ENCODE data around the gene REP15. TPM values are rescaled to one million over a fixed set of nuclear protein-coding genes. Genes with fewer than 3 reads are reported as not detected.

REP15 gene
- total RNA-seq, 3 donors from 2014 or later (not counting 1 experiment from before 2014, with no cell fraction given): not detected

GRCh38 chr12:27685274-27685673 is 11.0 kb upstream of the REP15 start:
- no peak overlapping the region for H3K27ac ChIP-seq (ENCODE audit: low read length)
- Mint-ChIP-seq H3K9me3 (no peaks in the 10 kb centered on the region), H3K27ac (no peak overlapping the region), H3K4me3 (no peak overlapping the region), H3K27me3 (ENCODE audit: low read depth in 2 of 2) (no peaks in the 10 kb centered on the region), H3K36me3 (no peaks in the 10 kb centered on the region), H3K4me1 (no peaks in the 10 kb centered on the region)
- intact Hi-C loops (cut with micrococcal nuclease): no loop called here
- H3K4me1 ChIP-seq (ENCODE audit: control insufficient read depth, insufficient read depth, low read length): no peaks in the 10 kb centered on the region
- H3K9me3 ChIP-seq (ENCODE audit: control insufficient read depth, insufficient read depth, low read length): no peaks in the 10 kb centered on the region
- DNase-seq (no peak), ATAC-seq (no peak)
- TF ChIP-seq CTCF (IDR thresholded peaks at IDR 0.05): no peak
- H3K4me3 ChIP-seq (ENCODE audit: low read length): no peak overlapping the region
- WGBS (ENCODE audit: insufficient coverage): no CpG with 5 or more reads among the region's 2 CpGs
- H3K27me3 ChIP-seq (ENCODE audit: control insufficient read depth, insufficient read depth, low read length): no peaks in the 10 kb centered on the region
- H3K36me3 ChIP-seq (ENCODE audit: control insufficient read depth, insufficient read depth, low read length): no peaks in the 10 kb centered on the region

GRCh38 chr12:27686147-27686546 is 10.1 kb upstream of the REP15 start:
- DNase-seq (no peak), ATAC-seq (no peak)
- H3K27ac Mint-ChIP-seq: no peak overlapping the region
- Histone ChIP-seq H3K9me3 (ENCODE audit: control insufficient read depth, insufficient read depth, low read length) (no peaks in the 10 kb centered on the region), H3K4me1 (ENCODE audit: control insufficient read depth, insufficient read depth, low read length) (no peaks in the 10 kb centered on the region), H3K36me3 (ENCODE audit: control insufficient read depth, insufficient read depth, low read length) (no peaks in the 10 kb centered on the region), H3K27ac (ENCODE audit: low read length) (no peak overlapping the region), H3K4me3 (ENCODE audit: low read length) (no peak overlapping the region), H3K27me3 (ENCODE audit: control insufficient read depth, insufficient read depth, low read length) (no peaks in the 10 kb centered on the region)
- H3K4me3 Mint-ChIP-seq: no peak overlapping the region
- intact Hi-C loops (cut with micrococcal nuclease): no loop called here
- no peak for TF ChIP-seq CTCF (IDR thresholded peaks at IDR 0.05)
- no peaks in the 10 kb centered on the region for H3K4me1 Mint-ChIP-seq
- H3K9me3 Mint-ChIP-seq: no peaks in the 10 kb centered on the region
- no peaks in the 10 kb centered on the region for H3K36me3 Mint-ChIP-seq
- H3K27me3 Mint-ChIP-seq (ENCODE audit: low read depth in 2 of 2): no peaks in the 10 kb centered on the region

- DNase-seq: no peak
- H3K27ac Mint-ChIP-seq: no peak overlapping the region
- Histone ChIP-seq H3K4me3 (ENCODE audit: low read length) (no peak overlapping the region), H3K9me3 (ENCODE audit: control insufficient read depth, insufficient read depth, low read length) (no peaks in the 10 kb centered on the region), H3K27ac (ENCODE audit: low read length) (no peak overlapping the region), H3K27me3 (ENCODE audit: control insufficient read depth, insufficient read depth, low read length) (no peaks in the 10 kb centered on the region), H3K4me1 (ENCODE audit: control insufficient read depth, insufficient read depth, low read length) (no peaks in the 10 kb centered on the region), H3K36me3 (ENCODE audit: control insufficient read depth, insufficient read depth, low read length) (no peaks in the 10 kb centered on the region)
- 93% methylated on average over 2 of the region's 3 CpGs for WGBS (ENCODE audit: insufficient coverage)
- H3K36me3 Mint-ChIP-seq: no peaks in the 10 kb centered on the region
- H3K4me3 Mint-ChIP-seq: no peak overlapping the region
- H3K27me3 Mint-ChIP-seq (ENCODE audit: low read depth in 2 of 2): no peaks in the 10 kb centered on the region
- no peaks in the 10 kb centered on the region for H3K9me3 Mint-ChIP-seq
- intact Hi-C loops (cut with micrococcal nuclease): no loop called here
- H3K4me1 Mint-ChIP-seq: no peaks in the 10 kb centered on the region
- no peak for TF ChIP-seq CTCF (IDR thresholded peaks at IDR 0.05)
- no peak for ATAC-seq
These were observed 7.6 kb upstream of the REP15 start for GRCh38 chr12:27688671-27689070.

- Histone ChIP-seq H3K9me3 (ENCODE audit: control insufficient read depth, insufficient read depth, low read length) (no peaks in the 10 kb centered on the region), H3K27me3 (ENCODE audit: control insufficient read depth, insufficient read depth, low read length) (no peaks in the 10 kb centered on the region), H3K36me3 (ENCODE audit: control insufficient read depth, insufficient read depth, low read length) (no peaks in the 10 kb centered on the region), H3K4me3 (ENCODE audit: low read length) (no peak overlapping the region), H3K4me1 (ENCODE audit: control insufficient read depth, insufficient read depth, low read length) (no peaks in the 10 kb centered on the region), H3K27ac (ENCODE audit: low read length) (no peak overlapping the region)
- no peaks in the 10 kb centered on the region for H3K4me1 Mint-ChIP-seq
- H3K4me3 Mint-ChIP-seq: no peak overlapping the region
- no peak overlapping the region for H3K27ac Mint-ChIP-seq
- DNase-seq: no peak
- WGBS (ENCODE audit: insufficient coverage): 90% methylated on average over 12 of the region's 13 CpGs
- TF ChIP-seq CTCF (IDR thresholded peaks at IDR 0.05): no peak
- no peaks in the 10 kb centered on the region for H3K27me3 Mint-ChIP-seq (ENCODE audit: low read depth in 2 of 2)
- H3K9me3 Mint-ChIP-seq: no peaks in the 10 kb centered on the region
- ATAC-seq: no peak
- H3K36me3 Mint-ChIP-seq: no peaks in the 10 kb centered on the region
- intact Hi-C loops (cut with micrococcal nuclease): no loop called here
These were observed 6.6 kb upstream of the REP15 start for GRCh38 chr12:27689558-27690180.

Data from natural killer cell (primary cell).